HEK293 (cell line): ENCODE results near the gene CINP.

ENCODE experiments used
- CTCF ChIA-PET: fragments of 350-600 bp; formaldehyde crosslinking; extraction: SDS; loops from one replicate; lab custom pipeline; 2021; ENCODE audit warnings: antibody characterized with exemption; lab: Yijun Ruan, JAX
- POLR2A ChIA-PET: fragments of 300-600 bp; formaldehyde crosslinking; extraction: SDS; loops from one replicate; lab custom pipeline; 2020; ENCODE audit warnings: antibody characterized with exemption, inconsistent platforms; lab: Yijun Ruan, JAX
- H3K27ac ChIP-seq: fragments of 200-500 bp; sonication (Bioruptor generic); 2 replicates; pipeline ENCODE4 v1.5.1; 2014; ENCODE audit warnings: low read depth, low read length, control low read depth, inconsistent platforms; ENCODE audit errors: extremely low read depth
- H3K36me3 ChIP-seq, 2 experiments: fragments of 200-500 bp in 1 of 2; sonication (Bioruptor generic) in 1 of 2; 1 replicate in 1 of 2; 2 replicates in 1 of 2; pipeline ENCODE4 v1.5.1; 2014 to 2017; ENCODE audit warnings: inconsistent platforms in 2 of 2, low read length in 2 of 2; ENCODE audit not compliant: control insufficient read depth in 2 of 2, insufficient read depth in 1 of 2
- H3K4me1 ChIP-seq: fragments of 200-500 bp; sonication (Bioruptor generic); 2 replicates; pipeline ENCODE4 v1.5.1; 2014; ENCODE audit warnings: mild to moderate bottlenecking, low read length, inconsistent platforms; ENCODE audit not compliant: control insufficient read depth, insufficient read depth
- H3K4me3 ChIP-seq: 2 replicates; pipeline ENCODE4 v1.5.1; 2011; ENCODE audit warnings: low read depth, mild to moderate bottlenecking, control low read depth, low read length, moderate library complexity
- H3K9me3 ChIP-seq: fragments of 200-500 bp; sonication (Bioruptor generic); 2 replicates; pipeline ENCODE4 v1.5.1; 2014; ENCODE audit warnings: low read depth, low read length, inconsistent platforms; ENCODE audit not compliant: control insufficient read depth, insufficient read depth
- GLIS2 ChIP-seq: fragments of 450-650 bp; formaldehyde crosslinking; IDR thresholded peaks from 2 replicates; pipeline ENCODE4 v1.5.1; 2016; ENCODE audit warnings: missing biosample characterization, missing genetic modification characterization
- KLF10 ChIP-seq: fragments of 450-650 bp; IDR thresholded peaks from 2 replicates; pipeline ENCODE4 v1.5.1; 2018; ENCODE audit warnings: missing biosample characterization, mild to moderate bottlenecking, missing genetic modification characterization
- MEIS1 ChIP-seq: sonication (generic); formaldehyde crosslinking; IDR thresholded peaks from 2 replicates; pipeline ENCODE4 v1.8.1; 2022; ENCODE audit warnings: missing genetic modification reagents, mild to moderate bottlenecking, borderline replicate concordance
- ZBTB8A ChIP-seq: fragments of 450-650 bp; formaldehyde crosslinking; IDR thresholded peaks from 2 replicates; pipeline ENCODE4 v1.5.1; 2016; ENCODE audit warnings: missing biosample characterization, missing genetic modification characterization
- ZNF10 ChIP-seq: fragments of 450-650 bp; formaldehyde crosslinking; IDR thresholded peaks from 2 replicates; pipeline ENCODE4 v1.5.1; 2017; ENCODE audit warnings: missing biosample characterization, missing genetic modification characterization
- ZNF112 ChIP-seq: fragments of 450-650 bp; formaldehyde crosslinking; IDR thresholded peaks from 2 replicates; pipeline ENCODE4 v1.5.0; 2017; ENCODE audit warnings: missing biosample characterization, missing genetic modification characterization
- ZNF157 ChIP-seq: fragments of 450-650 bp; formaldehyde crosslinking; IDR thresholded peaks from 2 replicates; pipeline ENCODE4 v1.5.1; 2016; ENCODE audit warnings: missing biosample characterization, missing genetic modification characterization
- ZNF175 ChIP-seq: fragments of 450-650 bp; formaldehyde crosslinking; IDR thresholded peaks from 2 replicates; pipeline ENCODE4 v1.5.1; 2016; ENCODE audit warnings: missing biosample characterization, missing genetic modification characterization
- ZNF2 ChIP-seq: fragments of 450-650 bp; formaldehyde crosslinking; IDR thresholded peaks from 2 replicates; pipeline ENCODE4 v1.5.1; 2016; ENCODE audit warnings: missing biosample characterization, missing genetic modification characterization
- ZNF239 ChIP-seq: fragments of 450-650 bp; formaldehyde crosslinking; IDR thresholded peaks from 2 replicates; pipeline ENCODE4 v1.5.1; 2016; ENCODE audit warnings: missing biosample characterization, missing genetic modification characterization
- ZNF24 ChIP-seq: fragments of 450-650 bp; formaldehyde crosslinking; IDR thresholded peaks from 2 replicates; pipeline ENCODE4 v1.5.1; 2016; ENCODE audit warnings: missing biosample characterization, missing genetic modification characterization
- ZNF311 ChIP-seq: fragments of 450-650 bp; formaldehyde crosslinking; IDR thresholded peaks from 2 replicates; pipeline ENCODE4 v1.5.1; 2017; ENCODE audit warnings: missing biosample characterization, missing genetic modification characterization, borderline replicate concordance
- ZNF510 ChIP-seq: fragments of 450-650 bp; formaldehyde crosslinking; IDR thresholded peaks from 2 replicates; pipeline ENCODE4 v1.5.1; 2018; ENCODE audit warnings: mild to moderate bottlenecking, missing genetic modification characterization, missing biosample characterization; ENCODE audit not compliant: insufficient replicate concordance
- ZNF560 ChIP-seq: fragments of 450-650 bp; formaldehyde crosslinking; IDR thresholded peaks from 2 replicates; pipeline ENCODE4 v1.5.1; 2017; ENCODE audit warnings: missing biosample characterization, missing genetic modification characterization, borderline replicate concordance
- ZNF623 ChIP-seq: fragments of 450-650 bp; formaldehyde crosslinking; IDR thresholded peaks from 2 replicates; pipeline ENCODE4 v1.5.1; 2016; ENCODE audit warnings: missing biosample characterization, missing genetic modification characterization
- ZNF629 ChIP-seq: fragments of 450-650 bp; formaldehyde crosslinking; IDR thresholded peaks from 2 replicates; pipeline ENCODE4 v1.5.1; 2017; ENCODE audit warnings: missing biosample characterization, missing genetic modification characterization
- TF ChIP-seq, protein P1 (sequence below): fragments of 450-650 bp; formaldehyde crosslinking; IDR thresholded peaks from 2 replicates; pipeline ENCODE4 v1.5.1; 2016; ENCODE audit warnings: missing biosample characterization, missing genetic modification characterization, low read depth
- TF ChIP-seq, protein P2 (sequence below): fragments of 450-650 bp; formaldehyde crosslinking; IDR thresholded peaks from 2 replicates; pipeline ENCODE4 v1.5.1; 2016; ENCODE audit warnings: missing biosample characterization, missing genetic modification characterization, low read depth
- TF ChIP-seq, protein P3 (sequence below): fragments of 450-650 bp; formaldehyde crosslinking; optimal IDR thresholded peaks from 2 replicates; pipeline ENCODE3; 2016; ENCODE audit warnings: missing biosample characterization, mild to moderate bottlenecking, missing genetic modification characterization
- TF ChIP-seq, protein P4 (sequence below): fragments of 450-650 bp; formaldehyde crosslinking; IDR thresholded peaks from 2 replicates; pipeline ENCODE4 v1.5.1; 2016; ENCODE audit warnings: missing biosample characterization, missing genetic modification characterization
- TF ChIP-seq, protein P5 (sequence below): fragments of 450-650 bp; formaldehyde crosslinking; IDR thresholded peaks from 2 replicates; pipeline ENCODE4 v1.5.1; 2016; ENCODE audit warnings: missing biosample characterization, missing genetic modification characterization
- TF ChIP-seq, protein P6 (sequence below): fragments of 450-650 bp; formaldehyde crosslinking; conservative IDR thresholded peaks from 2 replicates; pipeline ENCODE4 v1.5.1; 2016; ENCODE audit warnings: low read depth, missing biosample characterization, missing genetic modification characterization

CINP gene

DNA sequence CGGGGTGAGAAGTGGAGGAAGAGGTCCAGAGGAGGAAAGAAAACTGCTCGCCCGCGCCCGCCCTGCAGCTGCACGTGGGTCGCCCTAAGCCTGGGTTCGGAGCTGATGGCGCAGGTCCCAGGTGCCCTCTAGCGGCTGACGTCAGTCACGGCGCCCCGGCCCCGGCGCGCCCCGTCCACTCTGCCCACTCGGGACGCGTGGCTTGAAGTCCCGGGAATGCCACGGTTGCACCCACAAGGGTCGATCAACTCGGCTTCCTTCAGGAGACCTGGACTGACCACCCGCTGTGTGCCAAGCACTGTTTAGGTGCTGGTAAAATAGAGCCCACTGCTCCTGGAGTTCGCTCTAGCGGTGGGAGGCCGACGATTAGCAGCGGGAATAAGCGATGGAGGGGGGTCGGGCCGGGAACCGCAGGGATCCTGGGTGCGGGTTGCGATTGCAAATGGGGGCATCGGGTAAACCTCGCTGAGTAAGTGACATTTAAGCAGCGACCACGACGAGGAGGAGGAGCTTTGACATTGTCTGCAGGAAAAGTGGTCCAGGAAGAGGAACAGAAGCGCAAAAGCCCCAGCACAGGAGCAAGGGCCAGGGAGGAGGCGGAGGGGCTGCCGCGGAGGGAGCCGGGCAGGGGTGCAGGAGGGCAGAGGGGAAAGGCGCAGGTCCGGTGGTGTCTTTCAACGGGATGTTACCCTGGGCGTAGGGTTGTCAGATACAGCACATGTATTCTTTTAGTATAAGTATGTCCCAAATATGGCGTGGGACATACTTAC is 48.3 kb downstream of the CINP start:
- H3K36me3 ChIP-seq, result no peaks in the 10 kb centered on the region
- peaks cover 13% of the 10 kb centered on the region for H3K4me1 ChIP-seq
- H3K9me3 ChIP-seq, result no peaks in the 10 kb centered on the region
- ChIA-PET POLR2A (interaction anchor here (0.5 to 1.1 kb wide), 3 partner anchors 10 to 228 kb away, joined by 3 to 4 read pairs (median 4); partner anchors contain the start of gene MOK), CTCF (interaction anchor here (0.5 to 2.4 kb wide), 26 partner anchors 9 to 1898 kb away, joined by 3 to 18 read pairs (median 4); partner anchors contain the start of gene MOK)
- peak overlapping the region; percentile 64 for H3K4me3 ChIP-seq
- H3K27ac ChIP-seq, result no peak overlapping the region; the same call in 1 of the 2 replicates
- TF ChIP-seq ZNF311 (tag by site-specific recombination) (no peak), ZBTB8A (tag by site-specific recombination) (peak; percentile 88), ZNF10 (tag by site-specific recombination) (0 out of 2 replicates have a peak, but pooled peaks have one; percentile 25), ZNF623 (tag by site-specific recombination) (no peak), ZNF629 (tag by site-specific recombination) (peak; percentile 71), KLF10 (tag by site-specific recombination) (no peak), ZNF24 (tag by site-specific recombination) (peak; percentile 67; the same call in 1 of the 2 replicates), ZNF175 (tag by site-specific recombination) (no peak), GLIS2 (tag by site-specific recombination) (peak; percentile 88), ZNF560 (no peak), ZNF239 (tag by site-specific recombination) (no peak), ZNF2 (tag by site-specific recombination) (peak; percentile 98), ZNF112 (tag by site-specific recombination) (no peak), MEIS1 (CRISPR knock-in tag) (no peak), ZNF510 (tag by site-specific recombination) (no peak), ZNF157 (tag by site-specific recombination) (no peak)
- TF ChIP-seq, protein P1, sequence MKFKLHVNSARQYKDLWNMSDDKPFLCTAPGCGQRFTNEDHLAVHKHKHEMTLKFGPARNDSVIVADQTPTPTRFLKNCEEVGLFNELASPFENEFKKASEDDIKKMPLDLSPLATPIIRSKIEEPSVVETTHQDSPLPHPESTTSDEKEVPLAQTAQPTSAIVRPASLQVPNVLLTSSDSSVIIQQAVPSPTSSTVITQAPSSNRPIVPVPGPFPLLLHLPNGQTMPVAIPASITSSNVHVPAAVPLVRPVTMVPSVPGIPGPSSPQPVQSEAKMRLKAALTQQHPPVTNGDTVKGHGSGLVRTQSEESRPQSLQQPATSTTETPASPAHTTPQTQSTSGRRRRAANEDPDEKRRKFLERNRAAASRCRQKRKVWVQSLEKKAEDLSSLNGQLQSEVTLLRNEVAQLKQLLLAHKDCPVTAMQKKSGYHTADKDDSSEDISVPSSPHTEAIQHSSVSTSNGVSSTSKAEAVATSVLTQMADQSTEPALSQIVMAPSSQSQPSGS (tag by site-specific recombination), result peak; percentile 56; the same call in 1 of the 2 replicates
- TF ChIP-seq, protein P2, sequence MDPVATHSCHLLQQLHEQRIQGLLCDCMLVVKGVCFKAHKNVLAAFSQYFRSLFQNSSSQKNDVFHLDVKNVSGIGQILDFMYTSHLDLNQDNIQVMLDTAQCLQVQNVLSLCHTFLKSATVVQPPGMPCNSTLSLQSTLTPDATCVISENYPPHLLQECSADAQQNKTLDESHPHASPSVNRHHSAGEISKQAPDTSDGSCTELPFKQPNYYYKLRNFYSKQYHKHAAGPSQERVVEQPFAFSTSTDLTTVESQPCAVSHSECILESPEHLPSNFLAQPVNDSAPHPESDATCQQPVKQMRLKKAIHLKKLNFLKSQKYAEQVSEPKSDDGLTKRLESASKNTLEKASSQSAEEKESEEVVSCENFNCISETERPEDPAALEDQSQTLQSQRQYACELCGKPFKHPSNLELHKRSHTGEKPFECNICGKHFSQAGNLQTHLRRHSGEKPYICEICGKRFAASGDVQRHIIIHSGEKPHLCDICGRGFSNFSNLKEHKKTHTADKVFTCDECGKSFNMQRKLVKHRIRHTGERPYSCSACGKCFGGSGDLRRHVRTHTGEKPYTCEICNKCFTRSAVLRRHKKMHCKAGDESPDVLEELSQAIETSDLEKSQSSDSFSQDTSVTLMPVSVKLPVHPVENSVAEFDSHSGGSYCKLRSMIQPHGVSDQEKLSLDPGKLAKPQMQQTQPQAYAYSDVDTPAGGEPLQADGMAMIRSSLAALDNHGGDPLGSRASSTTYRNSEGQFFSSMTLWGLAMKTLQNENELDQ (tag by site-specific recombination), result no peak
- TF ChIP-seq, protein P3, sequence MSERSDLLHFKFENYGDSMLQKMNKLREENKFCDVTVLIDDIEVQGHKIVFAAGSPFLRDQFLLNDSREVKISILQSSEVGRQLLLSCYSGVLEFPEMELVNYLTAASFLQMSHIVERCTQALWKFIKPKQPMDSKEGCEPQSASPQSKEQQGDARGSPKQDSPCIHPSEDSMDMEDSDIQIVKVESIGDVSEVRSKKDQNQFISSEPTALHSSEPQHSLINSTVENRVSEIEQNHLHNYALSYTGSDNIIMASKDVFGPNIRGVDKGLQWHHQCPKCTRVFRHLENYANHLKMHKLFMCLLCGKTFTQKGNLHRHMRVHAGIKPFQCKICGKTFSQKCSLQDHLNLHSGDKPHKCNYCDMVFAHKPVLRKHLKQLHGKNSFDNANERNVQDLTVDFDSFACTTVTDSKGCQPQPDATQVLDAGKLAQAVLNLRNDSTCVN, result peak; percentile 66
- TF ChIP-seq, protein P4, sequence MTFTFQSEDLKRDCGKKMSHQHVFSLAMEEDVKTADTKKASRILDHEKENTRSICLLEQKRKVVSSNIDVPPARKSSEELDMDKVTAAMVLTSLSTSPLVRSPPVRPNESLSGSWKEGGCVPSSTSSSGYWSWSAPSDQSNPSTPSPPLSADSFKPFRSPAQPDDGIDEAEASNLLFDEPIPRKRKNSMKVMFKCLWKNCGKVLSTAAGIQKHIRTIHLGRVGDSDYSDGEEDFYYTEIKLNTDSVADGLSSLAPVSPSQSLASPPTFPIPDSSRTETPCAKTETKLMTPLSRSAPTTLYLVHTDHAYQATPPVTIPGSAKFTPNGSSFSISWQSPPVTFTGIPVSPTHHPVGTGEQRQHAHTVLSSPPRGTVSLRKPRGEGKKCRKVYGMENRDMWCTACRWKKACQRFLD, result no peak
- TF ChIP-seq, protein P5, sequence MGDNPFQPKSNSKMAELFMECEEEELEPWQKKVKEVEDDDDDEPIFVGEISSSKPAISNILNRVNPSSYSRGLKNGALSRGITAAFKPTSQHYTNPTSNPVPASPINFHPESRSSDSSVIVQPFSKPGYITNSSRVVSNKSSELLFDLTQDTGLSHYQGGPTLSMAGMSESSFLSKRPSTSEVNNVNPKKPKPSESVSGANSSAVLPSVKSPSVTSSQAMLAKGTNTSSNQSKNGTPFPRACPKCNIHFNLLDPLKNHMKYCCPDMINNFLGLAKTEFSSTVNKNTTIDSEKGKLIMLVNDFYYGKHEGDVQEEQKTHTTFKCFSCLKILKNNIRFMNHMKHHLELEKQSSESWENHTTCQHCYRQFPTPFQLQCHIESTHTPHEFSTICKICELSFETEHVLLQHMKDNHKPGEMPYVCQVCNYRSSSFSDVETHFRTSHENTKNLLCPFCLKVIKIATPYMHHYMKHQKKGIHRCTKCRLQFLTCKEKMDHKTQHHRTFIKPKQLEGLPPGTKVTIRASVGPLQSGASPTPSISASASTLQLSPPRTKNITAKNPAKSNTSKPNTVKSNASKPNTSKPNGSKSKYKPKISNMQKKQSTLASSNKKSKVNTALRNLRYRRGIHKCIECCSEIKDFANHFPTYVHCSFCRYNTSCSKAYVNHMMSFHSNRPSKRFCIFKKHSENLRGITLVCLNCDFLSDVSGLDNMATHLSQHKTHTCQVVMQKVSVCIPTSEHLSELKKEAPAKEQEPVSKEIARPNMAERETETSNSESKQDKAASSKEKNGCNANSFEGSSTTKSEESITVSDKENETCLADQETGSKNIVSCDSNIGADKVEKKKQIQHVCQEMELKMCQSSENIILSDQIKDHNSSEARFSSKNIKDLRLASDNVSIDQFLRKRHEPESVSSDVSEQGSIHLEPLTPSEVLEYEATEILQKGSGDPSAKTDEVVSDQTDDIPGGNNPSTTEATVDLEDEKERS (tag by site-specific recombination), result 0 out of 2 replicates have a peak, but pooled peaks have one; percentile 36
- TF ChIP-seq, protein P6, sequence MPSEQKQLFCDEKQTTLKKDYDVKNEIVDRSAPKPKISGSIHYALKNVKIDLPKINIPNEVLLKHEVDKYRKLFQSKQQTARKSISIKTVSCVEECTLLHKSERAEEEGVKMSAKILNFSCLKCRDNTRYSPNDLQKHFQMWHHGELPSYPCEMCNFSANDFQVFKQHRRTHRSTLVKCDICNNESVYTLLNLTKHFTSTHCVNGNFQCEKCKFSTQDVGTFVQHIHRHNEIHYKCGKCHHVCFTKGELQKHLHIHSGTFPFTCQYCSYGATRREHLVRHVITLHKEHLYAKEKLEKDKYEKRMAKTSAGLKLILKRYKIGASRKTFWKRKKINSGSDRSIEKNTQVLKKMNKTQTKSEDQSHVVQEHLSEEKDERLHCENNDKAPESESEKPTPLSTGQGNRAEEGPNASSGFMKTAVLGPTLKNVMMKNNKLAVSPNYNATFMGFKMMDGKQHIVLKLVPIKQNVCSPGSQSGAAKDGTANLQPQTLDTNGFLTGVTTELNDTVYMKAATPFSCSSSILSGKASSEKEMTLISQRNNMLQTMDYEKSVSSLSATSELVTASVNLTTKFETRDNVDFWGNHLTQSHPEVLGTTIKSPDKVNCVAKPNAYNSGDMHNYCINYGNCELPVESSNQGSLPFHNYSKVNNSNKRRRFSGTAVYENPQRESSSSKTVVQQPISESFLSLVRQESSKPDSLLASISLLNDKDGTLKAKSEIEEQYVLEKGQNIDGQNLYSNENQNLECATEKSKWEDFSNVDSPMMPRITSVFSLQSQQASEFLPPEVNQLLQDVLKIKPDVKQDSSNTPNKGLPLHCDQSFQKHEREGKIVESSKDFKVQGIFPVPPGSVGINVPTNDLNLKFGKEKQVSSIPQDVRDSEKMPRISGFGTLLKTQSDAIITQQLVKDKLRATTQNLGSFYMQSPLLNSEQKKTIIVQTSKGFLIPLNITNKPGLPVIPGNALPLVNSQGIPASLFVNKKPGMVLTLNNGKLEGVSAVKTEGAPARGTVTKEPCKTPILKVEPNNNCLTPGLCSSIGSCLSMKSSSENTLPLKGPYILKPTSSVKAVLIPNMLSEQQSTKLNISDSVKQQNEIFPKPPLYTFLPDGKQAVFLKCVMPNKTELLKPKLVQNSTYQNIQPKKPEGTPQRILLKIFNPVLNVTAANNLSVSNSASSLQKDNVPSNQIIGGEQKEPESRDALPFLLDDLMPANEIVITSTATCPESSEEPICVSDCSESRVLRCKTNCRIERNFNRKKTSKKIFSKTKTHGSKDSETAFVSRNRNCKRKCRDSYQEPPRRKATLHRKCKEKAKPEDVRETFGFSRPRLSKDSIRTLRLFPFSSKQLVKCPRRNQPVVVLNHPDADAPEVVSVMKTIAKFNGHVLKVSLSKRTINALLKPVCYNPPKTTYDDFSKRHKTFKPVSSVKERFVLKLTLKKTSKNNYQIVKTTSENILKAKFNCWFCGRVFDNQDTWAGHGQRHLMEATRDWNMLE (tag by site-specific recombination), result no peak
